Endothelial cell of umbilical vein (primary cell): Measurements from ENCODE around the gene SGTA. TPM values are rescaled to one million over a fixed set of nuclear protein-coding genes. Genes with fewer than 3 reads are reported as not detected.

Experiments
- BruUV-seq: library from RNA; stranded (reverse); fragments of 400-500 nt; replicated peaks from 2 replicates; lab custom pipeline; 2021; lab: Mats Ljungman, UMichigan
- CTCF ChIA-PET: fragments of 300-600, 350-600 bp; sonication (Branson Sonifier 250); formaldehyde crosslinking; loops from one replicate; lab custom pipeline; 2021; ENCODE audit warnings: antibody characterized with exemption, inconsistent platforms; lab: Charles Lee
- POLR2A ChIA-PET: fragments of 300-600, 350-600 bp; sonication (Branson Sonifier 250); formaldehyde crosslinking; loops from one replicate; lab custom pipeline; 2021; ENCODE audit warnings: antibody characterized with exemption, inconsistent platforms; lab: Charles Lee
- DNase-seq: peaks from one replicate; pipeline ENCODE4 v3.0.0-alpha.2; 2011; ENCODE audit warnings: low read depth, low spot score
- FAIRE-seq: peaks from 2 replicates; lab custom pipeline; 2011; peaks lifted over from hg19 to GRCh38; lab: Jason Lieb, UNC
- H2AFZ ChIP-seq: 2 replicates; pipeline ENCODE4 v1.6.0; 2012; ENCODE audit warnings: low read depth, low read length, control low read depth, inconsistent platforms
- H3K27ac ChIP-seq: 2 replicates; pipeline ENCODE4 v1.5.1; 2011; ENCODE audit warnings: low read depth, mild to moderate bottlenecking, control low read depth, low read length, moderate library complexity; ENCODE audit not compliant: insufficient read depth
- H3K27me3 ChIP-seq, 2 experiments: 2 replicates each; pipeline versions ENCODE4 v1.6.0 to v1.6.1; 2011; ENCODE audit warnings: low read length in 2 of 2, mixed read lengths in 1 of 2; ENCODE audit not compliant: control insufficient read depth in 2 of 2, insufficient read depth in 2 of 2
- H3K36me3 ChIP-seq, 2 experiments: 2 replicates in 1 of 2; 3 replicates in 1 of 2; pipeline ENCODE4 v1.5.1; 2011; ENCODE audit warnings: low read length in 2 of 2, mild to moderate bottlenecking in 1 of 2, moderate library complexity in 1 of 2; ENCODE audit not compliant: control insufficient read depth in 2 of 2, insufficient read depth in 2 of 2; ENCODE audit errors: extremely low read depth in 1 of 2
- H3K4me1 ChIP-seq: 3 replicates; pipeline ENCODE4 v1.5.1; 2011; ENCODE audit warnings: mild to moderate bottlenecking, low read length; ENCODE audit not compliant: control insufficient read depth, insufficient read depth; ENCODE audit errors: extremely low read depth
- H3K4me2 ChIP-seq: 2 replicates; pipeline ENCODE4 v1.6.1; 2011; ENCODE audit warnings: low read length, control low read depth, mixed read lengths; ENCODE audit not compliant: insufficient read depth
- H3K4me3 ChIP-seq, 3 experiments: fragments of 200-600 bp in 1 of 3; sonication (generic), shearing (Covaris generic) in 1 of 3; replicated peaks in 1 of 3; 2 replicates each; pipeline ENCODE4 v1.5.1; 2011 to 2016; ENCODE audit warnings: control low read depth in 3 of 3, low read length in 3 of 3, mild to moderate bottlenecking in 2 of 3, inconsistent platforms in 1 of 3, low read depth in 1 of 3, moderate library complexity in 1 of 3; ENCODE audit not compliant: insufficient read depth in 1 of 3
- H3K79me2 ChIP-seq: 2 replicates; pipeline ENCODE4 v1.6.0; 2012; ENCODE audit warnings: low read length, inconsistent platforms; ENCODE audit not compliant: control insufficient read depth, insufficient read depth
- H3K9ac ChIP-seq: replicated peaks from 2 replicates; pipeline ENCODE3; 2011; ENCODE audit warnings: low read length, control low read depth; ENCODE audit not compliant: insufficient read depth; ENCODE audit errors: extremely low read depth
- H3K9me1 ChIP-seq: replicated peaks from 3 replicates; pipeline ENCODE4 v1.6.0; 2011; ENCODE audit warnings: mild to moderate bottlenecking, low read length; ENCODE audit not compliant: control insufficient read depth, insufficient read depth; ENCODE audit errors: extremely low read depth
- H3K9me3 ChIP-seq: replicated peaks from 2 replicates; pipeline ENCODE4 v1.5.1; 2012; ENCODE audit warnings: low read length, inconsistent platforms; ENCODE audit not compliant: control insufficient read depth, insufficient read depth
- H4K20me1 ChIP-seq: replicated peaks from 2 replicates; pipeline ENCODE3; 2011; ENCODE audit warnings: mild to moderate bottlenecking, low read length; ENCODE audit not compliant: control insufficient read depth, insufficient read depth; ENCODE audit errors: extremely low read depth
- FOS ChIP-seq: IDR thresholded peaks from 2 replicates; pipeline ENCODE4 v1.6.1; 2011; ENCODE audit warnings: mild to moderate bottlenecking, low read length, moderate library complexity, borderline replicate concordance; ENCODE audit not compliant: insufficient read depth
- GATA2 ChIP-seq: IDR thresholded peaks from 2 replicates; pipeline ENCODE4 v1.7.0; 2011; ENCODE audit warnings: low read depth, mild to moderate bottlenecking, moderate library complexity, mixed read lengths, low read length; ENCODE audit not compliant: insufficient read length, insufficient read depth
- JUN ChIP-seq: IDR thresholded peaks from 2 replicates; pipeline ENCODE4 v1.6.1; 2011; ENCODE audit warnings: borderline replicate concordance, low read depth; ENCODE audit not compliant: insufficient read length, insufficient read depth
- MYC ChIP-seq: IDR thresholded peaks from one replicate; pipeline ENCODE4 v1.6.1; 2011; ENCODE audit warnings: mild to moderate bottlenecking, low read depth, low read length
- POLR2A ChIP-seq: IDR thresholded peaks from 2 replicates; pipeline ENCODE4 v1.6.1; 2012; ENCODE audit warnings: low read depth, mild to moderate bottlenecking, control low read depth, low read length
- POLR2AphosphoS5 ChIP-seq: IDR thresholded peaks from 2 replicates; pipeline ENCODE4 v1.6.1; 2012; ENCODE audit warnings: low read depth, mild to moderate bottlenecking, control low read depth, low read length, moderate library complexity; ENCODE audit not compliant: insufficient read depth
- dilution Hi-C: fragments of 300-500 bp; cut with MboI; formaldehyde crosslinking; loops from one replicate; pipeline ENCODE4 v1.15.0; 2019; ENCODE audit warnings: low sequenced_read_pairs; ENCODE audit not compliant: extremely low pct_ligation_motif_present
- intact Hi-C: fragments of 100-400 bp; cut with micrococcal nuclease; formaldehyde crosslinking; loops from one replicate; pipeline ENCODE4 v1.10.0; 2022
- polyA plus RNA-seq, 4 experiments: library from polyadenylated mRNA; depleted of rRNA in 3 of 4; stranded (reverse) in 3 of 4; unstranded in 1 of 4; fragments of >200 nt; gene quantifications; 2 replicates each; pipeline versions ENCODE4 v1.2.1 to v1.2.3, GENCODE V29; 2011 to 2012; ENCODE audit warnings: missing spikeins in 1 of 4
- total RNA-seq: library from RNA; stranded (reverse); gene quantifications from 2 replicates; pipeline ENCODE4 v1.2.3, GENCODE V29; 2021
- TF ChIP-seq, protein P1 (sequence below): IDR thresholded peaks from 2 replicates; pipeline ENCODE4 v1.6.1; 2011; ENCODE audit not compliant: insufficient read depth, insufficient read length
- TF ChIP-seq, protein P2 (sequence below), 2 donors: IDR thresholded peaks; 1 replicate in 1 of 2; 2 replicates in 1 of 2; pipeline ENCODE4 v1.5.1; 2011; ENCODE audit warnings: low read length in 2 of 2, mild to moderate bottlenecking in 2 of 2, moderate library complexity in 2 of 2, control low read depth in 1 of 2, inconsistent platforms in 1 of 2, low read depth in 1 of 2; ENCODE audit not compliant: insufficient read depth in 1 of 2; ENCODE audit errors: extremely low read depth in 1 of 2

The SGTA gene
- total and polyA plus RNA-seq, 2 donors (not counting 3 experiments of a cell fraction or from before 2014, with no cell fraction given) = 76.5 to 119 TPM

DNA sequence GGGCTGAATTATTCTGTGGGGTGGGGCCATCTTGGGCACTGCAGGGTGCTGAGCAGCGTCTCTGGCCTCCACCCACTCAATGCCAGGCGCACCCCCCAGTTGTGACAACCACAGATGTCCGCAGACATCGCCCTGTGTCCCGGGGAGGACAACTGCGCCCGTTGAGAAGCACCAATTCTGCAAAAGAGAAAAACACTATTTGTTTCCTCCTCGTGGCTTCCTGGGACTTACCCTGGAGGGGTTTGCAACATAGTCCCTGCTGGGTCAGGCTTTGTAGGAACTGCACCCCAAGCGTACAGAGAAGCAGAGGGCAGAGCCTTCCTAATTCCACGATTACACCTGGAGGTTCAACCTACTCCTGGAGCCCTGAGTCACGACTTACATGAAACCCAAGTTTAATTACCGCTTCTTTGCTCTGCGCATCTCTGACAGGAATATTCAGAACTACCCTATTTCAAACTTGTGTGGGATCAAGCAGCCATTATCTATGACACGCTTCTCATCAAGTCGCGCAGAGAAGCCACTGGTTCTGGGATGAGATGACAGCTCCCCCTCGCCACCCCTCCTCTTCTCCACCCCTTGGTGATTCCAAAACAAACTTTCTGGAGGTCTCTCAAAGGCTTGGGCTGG lies 32.1 kb downstream of the SGTA start:
- H3K4me3 ChIP-seq = no peak overlapping the region
- CTCF ChIA-PET = interaction anchor here (0.5 to 6.1 kb wide), 5 partner anchors 9 to 958 kb away, joined by 3 to 233 read pairs (median 7); partner anchors contain the start of gene SLC39A3
- DNase-seq (no peak), FAIRE-seq (no peak)
- H3K36me3 ChIP-seq = peaks cover 2 to 12% of the 10 kb centered on the region in 2 experiments
- no peaks in the 10 kb centered on the region for H3K9me3 ChIP-seq
- H3K4me2 ChIP-seq = no peak overlapping the region
- H3K27ac ChIP-seq = no peak overlapping the region
- H3K27me3 ChIP-seq = no peaks in the 10 kb centered on the region
- no peak overlapping the region for H2AFZ ChIP-seq
- H3K79me2 ChIP-seq = no peaks in the 10 kb centered on the region
- H4K20me1 ChIP-seq = no peaks in the 10 kb centered on the region
- POLR2A ChIA-PET = no interaction called here
- intact Hi-C loops = no loop called here
- no peaks in the 10 kb centered on the region for H3K9me1 ChIP-seq
- BruUV-seq = no TSS peak
- no peak overlapping the region for H3K9ac ChIP-seq
- TF ChIP-seq MYC = no peak
- TF ChIP-seq, protein P1, sequence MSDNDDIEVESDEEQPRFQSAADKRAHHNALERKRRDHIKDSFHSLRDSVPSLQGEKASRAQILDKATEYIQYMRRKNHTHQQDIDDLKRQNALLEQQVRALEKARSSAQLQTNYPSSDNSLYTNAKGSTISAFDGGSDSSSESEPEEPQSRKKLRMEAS = no peak
- TF ChIP-seq POLR2AphosphoS5 = no peak
- TF ChIP-seq GATA2 = no peak
- TF ChIP-seq, protein P2, sequence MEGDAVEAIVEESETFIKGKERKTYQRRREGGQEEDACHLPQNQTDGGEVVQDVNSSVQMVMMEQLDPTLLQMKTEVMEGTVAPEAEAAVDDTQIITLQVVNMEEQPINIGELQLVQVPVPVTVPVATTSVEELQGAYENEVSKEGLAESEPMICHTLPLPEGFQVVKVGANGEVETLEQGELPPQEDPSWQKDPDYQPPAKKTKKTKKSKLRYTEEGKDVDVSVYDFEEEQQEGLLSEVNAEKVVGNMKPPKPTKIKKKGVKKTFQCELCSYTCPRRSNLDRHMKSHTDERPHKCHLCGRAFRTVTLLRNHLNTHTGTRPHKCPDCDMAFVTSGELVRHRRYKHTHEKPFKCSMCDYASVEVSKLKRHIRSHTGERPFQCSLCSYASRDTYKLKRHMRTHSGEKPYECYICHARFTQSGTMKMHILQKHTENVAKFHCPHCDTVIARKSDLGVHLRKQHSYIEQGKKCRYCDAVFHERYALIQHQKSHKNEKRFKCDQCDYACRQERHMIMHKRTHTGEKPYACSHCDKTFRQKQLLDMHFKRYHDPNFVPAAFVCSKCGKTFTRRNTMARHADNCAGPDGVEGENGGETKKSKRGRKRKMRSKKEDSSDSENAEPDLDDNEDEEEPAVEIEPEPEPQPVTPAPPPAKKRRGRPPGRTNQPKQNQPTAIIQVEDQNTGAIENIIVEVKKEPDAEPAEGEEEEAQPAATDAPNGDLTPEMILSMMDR (IDR thresholded peaks at IDR 0.05; ENCODE audit: extremely low read depth in 1 of 2, insufficient read depth in 1 of 2, low read depth in 1 of 2, low read length in 2 of 2) = no peak
- TF ChIP-seq JUN = no peak
- TF ChIP-seq FOS = no peak
- TF ChIP-seq POLR2A = no peak
- dilution Hi-C loops = loop anchor here (10.0 kb wide), 1 partner anchor 56 kb away; no protein-coding TSS in a partner anchor
- no peaks in the 10 kb centered on the region for H3K4me1 ChIP-seq
